ENCODE results near the gene TBXAS1.
A peak's percentile ranks its signal among the peaks of the same experiment; 100 is the strongest.

TBXAS1 gene

GRCh38 chr7:139875821-139876241 lies 46.8 kb downstream of the TBXAS1 start:
- Histone ChIP-seq H3K27ac (no peak overlapping the region), H3K4me3 (no peak overlapping the region)
- DNase-seq (ENCODE audit: low spot score): peak; percentile 64
- no peak for TF ChIP-seq CTCF (IDR thresholded peaks at IDR 0.05)

GRCh38 chr7:139876622-139877283 lies 47.7 kb downstream of the TBXAS1 start:
- TF ChIP-seq CTCF (IDR thresholded peaks at IDR 0.05): no peak
- H3K4me3 ChIP-seq: no peak overlapping the region
- DNase-seq (ENCODE audit: low spot score): peak; percentile 38
- no peak overlapping the region for H3K27ac ChIP-seq

GRCh38 chr7:139883814-139884213 lies 54.8 kb downstream of the TBXAS1 start:
- H3K27ac ChIP-seq: no peak overlapping the region
- no peak for TF ChIP-seq CTCF (IDR thresholded peaks at IDR 0.05)
- DNase-seq (ENCODE audit: low spot score): no peak
- no peak overlapping the region for H3K4me3 ChIP-seq

GRCh38 chr7:139884441-139884840 lies 55.4 kb downstream of the TBXAS1 start:
- no peak for TF ChIP-seq CTCF (IDR thresholded peaks at IDR 0.05)
- DNase-seq (ENCODE audit: low spot score): no peak
- Histone ChIP-seq H3K4me3 (no peak overlapping the region), H3K27ac (no peak overlapping the region)

- Histone ChIP-seq H3K4me3 (no peak overlapping the region), H3K27ac (no peak overlapping the region)
- no peak for TF ChIP-seq CTCF (IDR thresholded peaks at IDR 0.05)
- DNase-seq (ENCODE audit: low spot score): no peak
Measured at GRCh38 chr7:139885511-139885910, 56.4 kb downstream of the TBXAS1 start.

GRCh38 chr7:139886206-139886605 lies 57.1 kb downstream of the TBXAS1 start:
- H3K4me3 ChIP-seq: no peak overlapping the region
- no peak for TF ChIP-seq CTCF (IDR thresholded peaks at IDR 0.05)
- no peak overlapping the region for H3K27ac ChIP-seq
- no peak for DNase-seq (ENCODE audit: low spot score)

- TF ChIP-seq CTCF (IDR thresholded peaks at IDR 0.05): no peak
- DNase-seq (ENCODE audit: low spot score): no peak
- Histone ChIP-seq H3K27ac (no peak overlapping the region), H3K4me3 (no peak overlapping the region)
Measured at GRCh38 chr7:139886899-139887298, 57.8 kb downstream of the TBXAS1 start.

Measured in coronary artery (tissue), 2 donors.